GM12892 (cell line): ENCODE data around the gene YBX3.

ENCODE experiments used
- DNase-seq: peaks from one replicate; pipeline ENCODE4 v3.0.0; 2011; ENCODE audit not compliant: insufficient read length
- FAIRE-seq: peaks from 2 replicates; lab custom pipeline; 2011; peaks lifted over from hg19 to GRCh38; lab: Jason Lieb, UNC
- POLR2A ChIP-seq: IDR thresholded peaks from 2 replicates; pipeline ENCODE4 v1.6.1; 2011; ENCODE audit warnings: low read depth, low read length, control low read depth
- POLR2AphosphoS5 ChIP-seq: IDR thresholded peaks from 2 replicates; pipeline ENCODE4 v1.6.1; 2011; ENCODE audit warnings: low read depth, low read length, control low read depth
- TAF1 ChIP-seq: IDR thresholded peaks from 2 replicates; pipeline ENCODE4 v1.6.1; 2011; ENCODE audit warnings: low read depth, mild to moderate bottlenecking, control low read depth, low read length, borderline replicate concordance

Gene YBX3

DNA sequence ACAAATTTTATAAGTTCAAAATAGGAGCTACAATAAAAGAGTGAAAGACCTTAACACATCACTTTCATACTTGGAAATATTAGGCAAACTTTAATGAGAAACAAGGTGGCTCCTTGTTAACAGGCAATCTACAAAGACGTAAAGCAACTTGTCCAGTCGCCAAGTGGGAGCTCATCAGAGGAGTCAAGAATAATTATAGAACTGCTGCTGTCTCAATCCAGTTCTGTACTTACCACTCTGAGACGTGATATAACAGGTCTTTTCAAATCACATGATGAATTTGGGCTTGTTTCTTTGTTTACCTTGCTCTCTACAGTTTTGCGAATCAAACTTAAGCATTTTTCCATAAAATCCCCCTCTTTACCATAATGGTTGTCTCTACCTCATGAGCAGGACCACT is 3.6 kb downstream of the YBX3 start:
- DNase-seq: no peak
- FAIRE-seq: no peak
- no peak for TF ChIP-seq POLR2AphosphoS5
- TF ChIP-seq POLR2A: no peak
- TF ChIP-seq TAF1: no peak

GRCh38 chr12:10718279-10718821 is 4.8 kb downstream of the YBX3 start:
- FAIRE-seq (no peak), DNase-seq (no peak)

GRCh38 chr12:10717410-10717809 is 5.7 kb downstream of the YBX3 start:
- DNase-seq: no peak
- no peak for TF ChIP-seq POLR2A
- no peak for TF ChIP-seq TAF1
- no peak for TF ChIP-seq POLR2AphosphoS5
- no peak for FAIRE-seq

More at GRCh38 chr12:10718279-10718821, 4.8 kb downstream of the YBX3 start:
- no peak for TF ChIP-seq POLR2A
- TF ChIP-seq TAF1: no peak
- TF ChIP-seq POLR2AphosphoS5: no peak

DNA sequence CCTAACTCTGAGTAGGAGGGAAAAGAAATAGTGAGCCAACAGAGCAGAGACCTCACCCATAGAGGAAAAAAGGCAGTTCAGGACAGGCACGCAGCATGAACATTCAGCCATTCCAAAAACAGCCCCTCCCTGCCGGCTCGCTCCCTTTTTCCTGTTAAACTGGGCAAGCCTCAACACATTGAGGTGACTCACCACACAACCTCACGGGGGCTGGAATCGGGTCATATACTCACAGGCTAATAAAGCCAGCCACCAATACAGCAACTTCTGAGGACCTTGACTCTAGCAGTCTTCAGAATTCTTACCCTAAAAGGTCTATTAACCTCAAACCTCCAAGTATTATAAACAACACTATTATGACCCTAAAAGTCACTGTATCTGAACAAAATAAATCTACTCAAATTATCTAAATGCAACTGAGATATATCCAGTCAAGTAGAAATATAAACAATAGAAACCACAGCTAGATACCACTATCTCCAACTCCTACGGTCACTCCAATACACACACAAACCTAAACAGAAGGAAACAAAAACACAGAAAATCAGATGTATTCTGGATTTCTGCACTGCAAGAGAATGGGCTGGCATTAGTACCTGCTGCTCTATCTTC is 6.3 kb downstream of the YBX3 start:
- TF ChIP-seq TAF1 (no peak), POLR2AphosphoS5 (no peak), POLR2A (no peak)
- DNase-seq (no peak), FAIRE-seq (no peak)

DNA sequence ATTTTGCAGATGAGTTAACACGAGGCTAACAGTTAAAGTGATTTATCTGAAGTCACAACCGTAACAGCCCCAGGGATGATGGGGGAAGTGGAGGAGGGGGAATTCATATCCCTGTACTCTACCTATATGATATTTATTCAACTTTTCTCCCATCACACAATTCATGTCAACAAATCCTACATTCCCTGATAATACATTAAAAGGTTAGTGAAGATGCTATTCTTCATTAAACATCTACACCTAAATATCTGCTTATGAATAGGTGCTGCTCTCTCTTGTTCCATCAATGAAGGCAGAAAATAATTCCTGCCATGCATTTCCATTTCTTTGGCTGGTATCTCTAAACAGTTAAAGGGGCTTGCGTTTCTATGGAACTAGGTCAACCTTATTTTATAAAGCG is 6.8 kb downstream of the YBX3 start:
- no peak for DNase-seq
- peak; percentile 24 for FAIRE-seq
- TF ChIP-seq POLR2AphosphoS5: no peak
- TF ChIP-seq POLR2A: no peak
- TF ChIP-seq TAF1: no peak

GRCh38 chr12:10715491-10715890 is 7.6 kb downstream of the YBX3 start:
- FAIRE-seq: no peak
- TF ChIP-seq POLR2A: no peak
- TF ChIP-seq TAF1: no peak
- TF ChIP-seq POLR2AphosphoS5: no peak
- no peak for DNase-seq

GRCh38 chr12:10709808-10710207 is 13.3 kb downstream of the YBX3 start:
- FAIRE-seq: no peak
- TF ChIP-seq POLR2AphosphoS5 (no peak), TAF1 (no peak), POLR2A (no peak)
- DNase-seq: no peak

DNA sequence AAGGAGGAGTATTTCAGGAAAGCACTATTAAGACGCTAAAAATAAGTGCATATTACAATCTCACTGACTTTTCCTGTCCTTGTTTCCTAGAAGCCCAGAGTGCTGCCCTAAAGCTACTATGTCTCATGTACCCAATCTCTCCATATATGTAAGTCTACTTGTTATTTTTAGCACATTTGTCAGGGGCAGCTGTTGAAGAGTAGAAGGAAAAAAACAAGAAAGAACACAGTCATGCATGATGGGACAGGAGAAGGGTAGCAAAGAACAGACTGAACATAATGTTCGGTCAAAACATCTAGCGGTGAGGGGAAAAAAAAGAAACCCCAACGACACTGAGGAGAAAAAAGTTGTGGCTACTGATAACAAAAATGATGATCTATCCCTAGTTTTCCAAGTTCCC is 14.3 kb downstream of the YBX3 start:
- FAIRE-seq: no peak
- DNase-seq: no peak
- TF ChIP-seq POLR2A: no peak
- TF ChIP-seq TAF1: no peak
- no peak for TF ChIP-seq POLR2AphosphoS5

GRCh38 chr12:10705655-10706054 is 17.5 kb downstream of the YBX3 start:
- no peak for FAIRE-seq

DNA sequence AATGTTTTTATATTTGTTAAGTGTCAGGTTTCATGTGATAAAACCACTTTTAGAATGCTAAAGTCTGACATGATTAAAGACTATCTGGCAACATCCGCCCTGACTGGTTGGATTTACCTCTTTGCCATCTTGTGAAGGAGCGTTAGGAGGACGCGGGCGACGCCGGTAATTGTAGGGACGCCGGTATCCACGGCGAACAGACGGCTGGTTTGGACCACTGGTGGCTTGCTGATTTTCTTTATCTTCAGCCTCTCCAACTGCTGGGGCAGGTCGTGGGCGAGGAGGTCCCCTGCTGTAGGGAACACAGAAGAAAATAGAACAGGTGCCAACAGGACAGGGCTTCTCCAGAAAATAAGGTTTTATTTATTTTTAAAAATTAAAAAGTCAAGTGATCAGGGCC is 21.3 kb downstream of the YBX3 start:
- TF ChIP-seq TAF1 (no peak), POLR2AphosphoS5 (no peak)
- DNase-seq (no peak), FAIRE-seq (no peak)

More at GRCh38 chr12:10705655-10706054, 17.5 kb downstream of the YBX3 start:
- TF ChIP-seq TAF1: no peak
- TF ChIP-seq POLR2AphosphoS5: no peak
- no peak for TF ChIP-seq POLR2A
- DNase-seq: no peak

GRCh38 chr12:10701131-10701681 is 21.9 kb downstream of the YBX3 start:
- no peak for FAIRE-seq
- TF ChIP-seq TAF1: no peak
- DNase-seq: no peak

GRCh38 chr12:10700581-10700980 is 22.5 kb downstream of the YBX3 start:
- no peak for FAIRE-seq

GRCh38 chr12:10697862-10698261 is 25.3 kb downstream of the YBX3 start:
- TF ChIP-seq POLR2A: no peak
- no peak for TF ChIP-seq TAF1
- no peak for TF ChIP-seq POLR2AphosphoS5
- no peak for FAIRE-seq

More at GRCh38 chr12:10700581-10700980, 22.5 kb downstream of the YBX3 start:
- DNase-seq: no peak
- TF ChIP-seq POLR2AphosphoS5: no peak
- TF ChIP-seq TAF1: no peak
- TF ChIP-seq POLR2A: no peak

More at GRCh38 chr12:10697862-10698261, 25.3 kb downstream of the YBX3 start:
- no peak for DNase-seq
